ENCODE results near the gene STAP2.
"Not testable (repeated sequence)": the region's sequence is repeated elsewhere in the genome, so short reads cannot be mapped to it uniquely, and the experiment has no call there.

STAP2 gene

DNA sequence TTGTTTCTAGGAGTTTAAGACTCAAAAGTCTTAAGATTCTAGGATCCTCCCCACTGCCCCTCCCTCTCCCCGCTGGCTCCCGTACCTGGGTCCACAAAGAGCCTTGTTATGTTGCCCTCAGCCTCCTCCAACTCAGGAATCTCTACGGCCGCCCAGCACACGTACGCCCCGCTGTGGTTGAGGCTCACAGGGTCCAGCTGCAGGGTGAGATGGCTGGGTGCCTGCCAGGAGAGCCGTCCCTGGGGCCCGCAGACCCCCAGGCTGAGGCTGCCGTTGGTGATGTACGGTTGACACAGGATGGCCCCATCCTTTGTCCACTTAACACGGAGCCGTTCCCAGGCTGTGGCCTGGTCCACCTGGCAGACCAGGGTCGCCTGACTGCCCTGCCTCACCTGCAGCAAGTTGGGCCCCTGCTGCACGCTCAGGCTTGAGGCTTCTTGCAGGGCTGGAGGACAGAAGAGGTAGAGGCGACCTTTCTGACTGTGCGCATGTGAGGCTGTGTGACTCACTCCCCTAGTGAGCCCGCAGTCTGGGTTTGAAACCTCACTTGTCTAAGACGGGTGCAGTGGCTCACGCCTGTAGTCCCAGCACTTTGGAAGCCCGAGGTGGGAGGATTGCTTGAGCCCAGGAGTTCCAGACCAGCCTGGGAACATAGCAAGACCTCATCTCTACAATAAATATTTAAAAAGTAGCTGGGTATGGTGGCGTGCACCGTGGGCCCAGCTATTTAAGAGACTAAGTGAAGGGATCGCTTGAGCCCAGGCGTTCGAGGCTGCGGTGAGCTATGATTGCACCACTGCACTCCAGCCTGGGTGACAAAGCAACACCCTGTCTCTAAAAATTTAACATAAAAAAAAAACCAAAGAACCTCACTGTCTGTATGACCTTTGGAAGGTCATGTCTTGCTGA, 40.5 kb downstream of the STAP2 start:
- DNase-seq = no peak

DNA sequence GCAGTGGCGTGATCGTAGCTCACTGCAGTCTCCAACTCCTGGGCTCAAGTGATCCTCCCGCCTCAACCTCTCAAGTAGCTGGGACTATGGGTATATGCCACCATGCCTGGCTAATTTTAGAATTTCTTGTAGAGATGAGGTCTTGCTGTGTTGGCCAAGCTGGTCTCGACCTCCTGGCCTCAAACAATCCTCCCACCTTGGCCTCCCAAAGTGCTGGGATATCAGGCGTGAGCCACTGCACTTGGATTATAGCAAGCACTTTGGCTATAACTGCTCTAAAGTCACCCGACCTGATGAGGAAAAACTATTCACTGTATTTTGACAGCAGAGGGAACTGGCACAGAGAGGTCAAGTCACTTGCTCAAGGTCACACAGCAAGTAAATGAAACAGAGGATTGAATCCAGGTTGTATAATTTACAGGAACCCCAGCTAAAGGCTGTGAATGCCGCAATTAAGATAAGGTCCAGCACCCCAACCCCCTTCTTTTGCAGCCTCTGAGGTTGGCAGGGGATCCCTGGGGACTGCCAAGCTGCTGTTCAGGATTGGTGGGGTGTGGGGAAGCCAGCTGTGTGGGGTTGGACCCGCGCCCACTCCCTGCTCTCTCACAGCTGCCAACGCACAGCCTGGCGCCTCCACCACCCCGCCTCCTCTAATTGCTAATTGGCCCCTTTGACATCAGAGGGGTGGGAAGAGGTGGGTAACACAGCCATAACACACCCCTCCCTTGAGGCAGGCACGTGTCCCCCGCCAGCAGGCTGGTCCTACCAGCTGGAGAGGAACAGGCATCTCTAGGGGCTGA, 42.5 kb downstream of the STAP2 start:
- no peak for DNase-seq

DNA sequence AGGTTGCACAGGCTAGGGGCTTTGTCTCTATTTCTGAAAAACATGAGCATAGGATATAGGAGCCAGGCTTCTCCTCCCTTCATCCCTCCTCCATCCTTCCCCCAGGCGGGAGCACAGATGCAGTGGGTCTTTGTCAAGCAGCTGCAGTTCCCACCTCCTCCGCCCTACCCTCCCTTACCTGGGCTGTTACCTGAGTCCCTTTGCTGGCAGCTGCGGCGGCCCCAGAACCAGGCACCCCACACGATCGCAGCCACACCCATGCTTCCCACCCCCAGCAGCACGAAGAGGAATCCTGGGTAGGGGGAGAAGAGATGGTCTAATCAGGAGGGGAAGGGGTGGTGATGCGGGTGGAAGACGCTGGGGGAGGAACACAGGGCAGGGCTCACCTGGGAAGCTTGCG, 44.2 kb downstream of the STAP2 start:
- no peak for DNase-seq

DNA sequence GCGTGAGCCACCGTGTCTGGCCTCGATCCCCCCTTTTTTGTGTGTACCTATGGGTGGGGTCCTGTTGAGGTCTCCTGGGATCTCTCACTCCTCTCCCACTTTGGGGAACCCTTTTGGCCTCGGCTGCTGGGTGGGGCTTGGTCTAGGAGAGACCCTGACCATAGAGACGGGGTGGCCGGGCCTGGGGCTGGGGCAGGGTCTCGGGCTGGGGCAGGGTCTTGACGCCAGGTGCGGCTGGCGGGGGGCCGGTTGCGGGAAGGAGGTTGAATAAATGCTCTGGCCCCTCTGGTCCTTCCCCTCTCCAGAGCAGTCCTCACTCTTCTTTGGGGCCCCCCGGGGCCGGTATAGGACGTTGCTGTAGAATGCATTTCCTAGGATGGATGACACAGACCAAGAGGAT, 46.1 kb downstream of the STAP2 start:
- no peak for DNase-seq

DNA sequence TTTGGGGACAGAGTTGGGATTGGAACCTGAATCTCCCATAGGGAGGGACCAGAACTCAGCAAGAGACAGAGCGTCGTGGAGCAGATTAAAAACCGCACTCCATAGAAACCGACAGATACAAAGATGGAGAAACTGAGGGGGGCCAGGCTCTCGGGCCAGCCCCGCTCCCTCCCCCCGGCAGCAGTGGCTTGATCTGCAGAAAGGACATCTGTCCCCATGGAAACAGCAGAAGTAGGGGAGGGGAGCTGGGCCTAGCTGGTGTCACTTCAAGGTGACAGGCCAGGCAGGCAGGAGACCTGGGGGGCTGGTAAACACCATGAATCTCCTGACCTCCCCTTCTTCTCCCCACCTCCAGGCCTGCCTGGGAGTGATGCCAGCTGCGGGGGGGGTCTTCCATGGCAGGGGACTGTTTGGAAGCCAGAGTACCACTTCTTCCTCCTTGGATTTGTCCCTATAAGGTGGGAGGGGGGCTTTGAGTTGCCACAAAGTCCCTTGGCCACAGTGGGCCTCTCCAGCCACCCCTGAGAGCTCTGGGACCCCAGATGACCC, 47.4 kb downstream of the STAP2 start:
- no peak for DNase-seq

DNA sequence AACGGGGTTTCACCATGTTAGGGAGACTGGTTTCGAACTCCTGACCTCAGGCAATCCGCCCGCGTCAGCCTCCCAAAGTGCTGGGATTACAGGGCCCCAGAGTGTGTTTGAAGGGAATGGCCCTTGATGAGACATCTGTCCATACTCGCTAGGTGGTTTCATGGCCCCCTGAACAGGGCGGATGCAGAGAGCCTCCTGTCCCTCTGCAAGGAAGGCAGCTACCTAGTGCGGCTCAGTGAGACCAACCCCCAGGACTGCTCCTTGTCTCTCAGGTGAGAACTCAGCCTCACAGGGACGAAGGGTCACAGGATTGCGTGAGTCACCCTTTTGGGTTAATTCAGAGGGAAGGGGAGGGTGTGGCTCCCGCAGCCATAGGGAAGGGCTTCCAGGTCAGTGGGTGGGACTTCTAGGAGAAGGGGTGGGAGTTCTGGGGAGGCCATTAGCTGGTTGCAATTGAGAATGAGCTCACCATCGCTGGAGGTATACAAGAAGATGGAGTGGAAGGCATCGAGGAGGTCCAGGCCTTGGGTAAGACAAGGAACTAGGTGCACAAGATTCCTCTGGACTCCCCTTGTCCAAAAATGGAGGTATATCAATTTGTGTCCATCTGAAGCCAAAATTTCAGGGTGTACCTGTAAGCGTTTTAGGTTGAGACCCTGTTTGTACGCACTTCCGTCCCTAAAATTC, 50.4 kb downstream of the STAP2 start:
- no peak for DNase-seq

DNA sequence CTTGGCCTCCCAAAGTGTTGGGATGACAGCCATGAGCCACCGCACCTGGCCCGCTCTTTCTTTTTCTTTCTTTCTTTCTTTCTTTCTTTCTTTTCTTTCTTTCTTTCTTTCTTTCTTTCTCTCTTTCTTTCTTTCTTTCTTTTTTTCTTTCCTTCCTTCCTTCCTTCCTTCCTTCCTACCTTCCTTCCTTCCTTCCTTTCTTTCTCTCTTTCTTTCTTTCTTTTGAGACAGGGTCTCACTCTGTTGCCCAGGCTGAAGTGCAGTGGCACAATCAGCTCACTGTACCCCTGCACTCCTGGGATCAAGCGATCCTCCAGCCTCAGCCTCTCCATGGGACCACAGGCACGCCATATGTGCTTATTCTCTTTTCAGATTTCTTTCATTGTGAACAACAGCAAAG, 52.5 kb downstream of the STAP2 start:
- DNase-seq = not testable (repeated sequence)

DNA sequence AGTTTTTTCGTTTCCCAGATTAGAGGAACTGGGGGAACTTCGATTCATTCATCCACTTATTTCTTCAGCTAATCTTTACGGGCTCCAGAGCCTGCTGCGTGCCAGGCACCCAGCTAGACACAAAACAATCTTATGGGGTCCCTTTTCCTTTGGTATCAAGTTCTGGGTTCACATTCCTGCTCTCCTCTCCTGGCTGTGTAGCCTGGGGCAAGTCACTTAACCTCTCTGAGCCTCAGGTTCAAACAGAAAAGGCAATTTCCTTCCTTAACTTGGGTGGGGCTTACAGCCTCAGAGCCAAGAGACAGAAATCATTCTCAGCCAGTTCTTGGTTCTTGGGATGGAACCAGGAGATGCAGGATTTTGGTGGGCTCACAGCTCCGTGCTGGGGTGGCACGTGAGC, 53.7 kb downstream of the STAP2 start:
- no peak for DNase-seq

DNA sequence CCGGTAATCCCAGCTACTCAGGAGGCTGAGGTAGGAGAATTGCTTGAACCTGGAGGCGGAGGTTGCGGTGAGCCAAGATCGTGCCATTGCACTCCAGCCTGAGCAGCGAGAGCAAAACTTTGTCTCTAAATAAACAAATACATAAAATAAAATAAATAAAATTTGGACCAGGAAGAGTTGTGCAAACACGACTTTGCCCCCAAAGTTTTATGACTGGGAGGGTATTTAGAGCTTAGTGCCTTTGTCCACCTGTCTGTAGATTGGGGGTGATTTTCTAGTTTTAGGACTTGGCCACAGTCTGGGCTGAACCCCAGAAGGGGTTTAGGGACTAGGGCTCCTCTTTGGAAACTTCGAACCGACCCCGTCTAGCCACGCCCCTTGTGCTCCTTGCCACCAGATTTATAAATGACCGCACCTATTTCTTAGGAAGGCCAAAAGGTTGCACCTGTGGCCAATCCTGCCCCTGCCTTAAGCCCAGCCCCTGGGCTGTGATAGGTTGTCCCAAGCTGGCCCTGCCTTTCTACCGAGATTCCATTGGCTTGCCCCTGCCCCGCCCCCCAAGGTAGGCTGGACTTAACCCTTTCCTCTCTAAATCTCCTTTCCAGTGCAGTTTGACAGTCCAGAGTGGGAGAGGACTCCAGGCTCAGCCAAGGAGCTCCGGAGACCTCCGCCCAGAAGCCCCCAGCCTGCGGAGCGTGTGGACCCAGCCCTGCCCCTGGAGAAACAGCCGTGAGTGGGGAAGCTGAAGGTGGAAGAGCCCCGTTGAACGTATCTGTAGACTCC, 54.3 kb downstream of the STAP2 start:
- DNase-seq = no peak

DNA sequence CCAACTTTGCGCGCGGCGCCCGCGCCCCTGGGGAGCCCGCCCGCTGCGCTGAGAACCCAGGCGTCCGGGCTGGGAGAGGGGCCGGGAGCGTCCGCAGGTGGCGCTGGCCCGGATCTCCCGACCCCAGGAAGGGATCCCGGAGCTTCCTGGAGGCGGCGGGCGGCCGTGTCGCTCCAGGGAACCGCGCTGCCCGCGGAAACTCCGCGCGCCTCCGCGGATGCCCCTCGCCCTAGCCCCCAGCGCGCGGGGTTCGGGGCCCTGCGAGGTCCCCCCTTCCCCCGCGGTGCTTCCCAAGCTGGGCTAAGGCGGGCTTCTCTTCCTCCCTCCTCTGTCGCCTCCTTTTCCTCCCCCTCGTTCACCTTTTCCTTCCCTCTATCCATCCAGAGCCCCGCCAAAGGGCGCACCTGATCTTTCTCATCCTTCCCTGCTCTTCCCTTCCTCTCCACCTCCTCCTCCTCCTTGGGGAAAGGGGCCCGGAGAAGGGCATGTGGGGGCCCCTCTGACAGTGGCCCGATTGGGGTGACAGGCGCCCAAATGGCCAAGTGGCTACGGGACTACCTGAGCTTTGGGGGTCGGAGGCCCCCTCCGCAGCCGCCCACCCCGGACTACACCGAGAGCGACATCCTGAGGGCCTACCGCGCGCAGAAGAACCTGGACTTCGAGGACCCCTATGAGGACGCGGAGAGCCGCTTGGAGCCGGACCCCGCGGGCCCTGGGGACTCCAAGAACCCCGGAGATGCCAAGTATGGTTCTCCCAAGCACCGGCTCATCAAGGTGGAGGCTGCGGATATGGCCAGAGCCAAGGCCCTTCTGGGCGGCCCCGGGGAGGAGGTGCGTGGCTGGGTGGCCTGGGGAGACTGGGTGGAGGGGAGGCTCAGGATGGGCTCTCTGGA, 58.9 kb downstream of the STAP2 start:
- DNase-seq = no peak

DNA sequence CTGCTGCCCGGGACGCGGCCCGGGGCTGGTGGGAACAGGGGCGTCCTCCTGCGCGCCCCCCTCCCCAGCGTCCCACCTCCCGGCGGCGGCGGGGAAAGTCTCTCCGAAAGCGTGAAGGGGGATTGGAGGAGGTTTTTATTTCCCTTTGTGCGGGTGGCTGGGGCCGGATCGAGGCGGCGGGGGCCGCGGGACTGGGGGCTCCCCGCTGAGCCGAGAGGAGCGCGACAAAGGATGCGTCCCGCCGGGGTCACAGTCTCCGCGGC, 59.4 kb downstream of the STAP2 start:
- no peak for DNase-seq

DNA sequence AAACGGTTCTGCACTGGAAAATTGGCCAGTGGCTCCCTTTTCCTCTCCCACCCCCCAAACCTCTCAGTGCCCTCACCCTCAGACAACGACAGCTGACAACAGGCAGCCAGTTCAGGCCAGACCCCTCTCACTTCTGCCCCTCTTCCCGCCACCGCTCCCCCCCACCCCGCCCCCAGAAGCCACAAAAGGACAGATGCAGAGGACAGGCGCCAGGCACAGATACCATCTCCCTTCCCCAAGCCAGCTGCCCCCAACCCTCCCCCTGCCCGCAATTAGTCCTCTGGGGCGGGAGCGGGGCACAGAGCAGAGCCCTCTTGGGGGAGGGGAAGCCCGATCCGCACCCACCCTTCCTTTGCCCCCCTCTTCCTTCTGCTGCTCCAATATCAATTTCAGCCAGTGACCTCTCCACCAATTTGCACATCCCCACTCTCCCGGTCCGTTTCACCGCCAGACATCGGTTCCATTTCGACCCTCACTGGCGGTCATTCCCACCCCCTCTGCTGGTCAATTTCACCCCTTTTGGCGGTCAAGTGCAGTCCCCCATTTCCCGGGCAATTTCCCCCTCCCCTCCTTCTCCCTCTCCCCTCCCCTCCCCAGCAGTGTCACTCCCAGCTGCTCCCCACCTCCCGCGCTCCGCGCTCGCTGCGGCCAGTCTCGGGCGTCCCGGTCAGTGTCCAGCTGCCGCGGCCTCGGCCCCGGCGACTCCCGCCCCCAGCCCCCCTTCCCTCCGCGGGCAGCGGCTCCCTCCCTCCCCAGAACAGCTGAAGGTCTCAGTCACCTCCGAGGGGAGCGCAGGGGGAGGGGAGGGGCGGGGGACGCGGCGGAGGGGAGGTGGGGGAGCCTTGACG, 60.0 kb downstream of the STAP2 start, which contains the start of gene SHD:
Gene SHD (plus strand): TSS at position 848 of the 848 bp plus-strand sequence. CDS start 798 bp downstream, outside the sequence.
- DNase-seq = no peak

DNA sequence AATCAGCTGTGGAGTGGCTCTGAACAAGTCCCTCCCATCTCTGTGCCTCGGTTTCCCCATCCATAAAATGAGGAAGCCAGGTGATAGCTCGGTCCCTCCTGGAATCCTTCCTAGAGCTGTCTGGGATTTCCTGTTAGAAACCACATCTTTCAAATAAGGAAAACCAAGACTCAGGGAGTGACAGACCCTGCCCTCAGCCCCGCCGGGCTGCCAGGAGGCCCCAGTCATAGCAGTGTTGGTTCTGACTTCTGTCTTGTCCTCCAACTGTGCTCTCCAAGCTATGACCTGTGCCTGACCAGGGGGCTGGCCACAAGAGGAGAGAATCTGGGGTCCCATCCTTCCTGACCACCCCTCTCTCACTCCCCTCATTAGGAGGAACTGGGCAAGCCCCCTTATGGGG, 60.6 kb downstream of the STAP2 start:
- DNase-seq = no peak

DNA sequence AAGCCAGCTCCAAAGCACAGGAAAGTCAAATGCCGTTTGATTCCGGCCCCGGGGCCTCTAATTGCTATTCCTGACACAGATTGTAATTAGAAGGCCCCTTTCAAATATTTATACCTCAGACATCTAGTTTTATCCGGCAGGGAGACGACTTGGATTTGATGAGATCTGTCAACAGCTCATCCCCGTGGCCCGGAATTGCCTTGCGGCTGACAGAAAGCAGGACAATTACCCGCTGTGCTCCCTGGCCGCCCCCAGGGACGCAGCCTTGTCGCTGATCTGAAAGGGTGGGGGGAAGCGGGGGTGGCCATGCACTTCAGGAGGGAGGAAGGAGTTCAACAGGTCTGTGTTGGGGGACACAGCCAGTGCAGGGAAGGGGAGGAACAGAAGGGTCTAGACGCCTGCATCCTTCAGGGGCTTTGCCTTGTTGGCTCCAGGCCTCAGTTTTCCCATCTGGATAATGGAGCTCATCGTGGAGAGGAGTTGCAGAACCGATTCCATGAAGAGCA, 61.4 kb downstream of the STAP2 start:
- no peak for DNase-seq

DNA sequence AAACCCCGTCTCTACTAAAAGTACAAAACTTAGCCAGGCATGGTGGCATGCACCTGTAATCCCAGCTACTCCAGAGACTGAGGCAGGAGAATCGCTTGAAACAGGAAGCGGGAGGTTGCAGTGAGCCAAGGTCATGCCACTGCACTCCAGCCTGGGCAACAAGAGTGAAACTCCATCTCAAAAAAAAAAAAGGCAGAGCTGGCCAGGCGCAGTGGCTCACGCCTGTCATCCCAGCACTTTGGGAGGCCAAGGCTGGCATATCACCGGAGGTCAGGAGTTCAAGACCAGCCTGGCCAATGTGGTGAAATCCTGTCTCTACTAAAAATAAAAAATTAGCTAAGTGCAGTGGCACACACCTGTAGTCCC, 64.3 kb downstream of the STAP2 start:
- DNase-seq = not testable (repeated sequence)
